Left forelimb (tissue), 1 donor: Measurements from ENCODE around the gene HAGHL.
"Not testable (repeated sequence)": the region's sequence is repeated elsewhere in the genome, so short reads cannot be mapped to it uniquely, and the experiment has no call there.

Experiments used
- DNase-seq: peaks from one replicate; pipeline ENCODE4 v3.0.0-alpha.2; 2018; ENCODE audit warnings: low spot score

Gene HAGHL

GRCh38 chr16:687499-687898 is 39.4 kb upstream of the HAGHL start:
- no peak for DNase-seq

- no peak for DNase-seq
These were observed 37.6 kb upstream of the HAGHL start for GRCh38 chr16:689175-689897.

GRCh38 chr16:691242-691641 is 35.7 kb upstream of the HAGHL start:
- not testable (repeated sequence) for DNase-seq

DNA sequence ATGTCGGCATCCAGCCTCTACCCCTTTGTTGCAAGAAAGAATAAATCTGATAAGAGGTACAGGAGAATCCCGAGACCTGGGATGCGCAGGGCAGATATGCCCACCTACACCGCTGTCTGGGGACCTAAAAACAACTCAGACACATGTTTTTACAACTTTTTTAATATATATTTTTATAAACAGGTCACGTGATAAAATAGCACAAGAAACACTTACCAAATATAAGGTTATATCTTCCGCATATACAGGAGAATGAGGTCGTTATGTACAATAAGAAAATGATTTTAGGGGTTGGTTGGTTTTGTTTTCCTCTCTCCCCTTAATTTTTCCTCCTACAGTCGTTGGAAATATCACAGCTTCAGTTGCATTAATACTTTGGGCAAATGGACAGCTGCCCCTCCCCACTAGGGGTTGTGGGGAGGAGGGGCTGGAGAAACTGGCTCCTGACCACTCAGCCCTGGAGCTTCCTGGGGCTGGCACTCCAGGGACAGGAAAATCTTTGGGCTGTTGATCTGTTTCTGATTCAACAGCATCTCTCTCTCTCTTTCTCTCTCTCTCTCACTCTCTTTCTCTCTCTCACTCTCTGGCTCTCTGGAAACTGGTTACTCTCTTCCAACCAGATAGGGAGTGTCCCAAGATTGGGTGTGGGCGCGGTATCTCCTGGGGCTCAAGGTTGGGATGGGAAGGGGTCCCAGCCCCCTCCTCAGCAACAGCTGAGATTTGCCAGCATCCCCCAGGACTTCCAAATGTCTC is 34.4 kb upstream of the HAGHL start:
- no peak for DNase-seq

GRCh38 chr16:693364-693763 is 33.5 kb upstream of the HAGHL start:
- no peak for DNase-seq

- DNase-seq = no peak
These were observed 33.1 kb upstream of the HAGHL start for GRCh38 chr16:693766-694165.

GRCh38 chr16:694187-694862 is 32.6 kb upstream of the HAGHL start:
- DNase-seq = no peak

DNA sequence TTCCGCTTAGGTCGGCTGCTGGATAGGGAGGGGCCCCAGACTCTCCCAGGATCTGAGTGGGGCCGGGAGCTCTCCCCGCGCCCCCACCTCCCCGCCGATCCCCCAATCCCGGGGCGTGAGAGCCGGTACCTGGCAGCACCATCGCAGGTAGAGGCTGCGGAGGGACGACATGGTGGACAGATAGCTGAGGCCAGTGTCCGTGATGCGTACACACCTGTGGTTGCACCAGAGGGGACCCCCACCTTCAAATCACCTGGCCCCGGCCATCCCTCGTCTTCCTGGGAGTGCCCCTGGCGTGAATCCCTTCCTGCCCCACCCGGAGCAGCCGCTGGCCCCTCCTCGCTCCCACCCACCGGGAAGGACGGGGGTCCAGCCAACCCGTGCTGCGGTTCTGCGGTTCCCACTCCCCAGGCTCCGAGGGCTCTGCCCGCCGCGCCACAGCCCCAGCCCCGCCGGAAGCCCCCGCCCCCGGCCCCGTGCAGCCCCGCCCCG is 32.0 kb upstream of the HAGHL start:
- no peak for DNase-seq

DNA sequence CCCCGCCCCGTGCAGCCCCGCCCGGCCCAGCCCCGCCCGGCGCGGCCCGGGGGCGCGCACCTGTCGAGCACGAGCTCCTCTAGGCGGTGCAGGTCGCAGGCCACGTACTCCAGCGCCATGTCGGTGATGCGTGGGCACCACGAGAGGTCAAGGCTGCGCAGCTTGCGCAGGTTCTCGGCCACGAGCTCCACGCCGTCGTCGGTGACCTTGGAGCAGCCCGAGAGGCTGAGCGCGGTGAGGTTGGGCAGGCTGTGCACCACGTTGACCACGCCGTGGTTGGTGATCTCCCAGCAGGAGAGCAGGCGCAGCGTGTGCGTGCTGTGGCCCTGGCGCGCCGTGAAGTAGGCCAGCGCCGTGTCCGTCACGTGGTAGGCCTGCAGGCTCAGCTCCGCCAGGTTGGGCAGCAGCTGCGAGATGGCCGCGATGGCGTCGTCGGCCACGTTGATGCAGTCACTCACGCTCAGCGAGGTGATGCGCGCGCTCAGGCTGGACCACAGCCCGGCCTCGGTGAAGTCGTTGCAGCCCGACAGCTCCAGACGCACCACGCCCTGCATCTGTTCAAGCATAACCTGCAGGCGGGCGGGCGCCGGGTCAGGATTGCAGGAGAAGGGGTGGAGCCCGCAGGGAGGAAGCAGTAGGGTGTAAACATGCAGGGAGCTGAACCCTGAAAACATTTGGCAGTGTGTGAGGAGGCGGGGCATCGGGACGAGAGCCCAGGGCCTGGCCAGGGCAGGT is 31.4 kb upstream of the HAGHL start:
- DNase-seq = no peak

DNA sequence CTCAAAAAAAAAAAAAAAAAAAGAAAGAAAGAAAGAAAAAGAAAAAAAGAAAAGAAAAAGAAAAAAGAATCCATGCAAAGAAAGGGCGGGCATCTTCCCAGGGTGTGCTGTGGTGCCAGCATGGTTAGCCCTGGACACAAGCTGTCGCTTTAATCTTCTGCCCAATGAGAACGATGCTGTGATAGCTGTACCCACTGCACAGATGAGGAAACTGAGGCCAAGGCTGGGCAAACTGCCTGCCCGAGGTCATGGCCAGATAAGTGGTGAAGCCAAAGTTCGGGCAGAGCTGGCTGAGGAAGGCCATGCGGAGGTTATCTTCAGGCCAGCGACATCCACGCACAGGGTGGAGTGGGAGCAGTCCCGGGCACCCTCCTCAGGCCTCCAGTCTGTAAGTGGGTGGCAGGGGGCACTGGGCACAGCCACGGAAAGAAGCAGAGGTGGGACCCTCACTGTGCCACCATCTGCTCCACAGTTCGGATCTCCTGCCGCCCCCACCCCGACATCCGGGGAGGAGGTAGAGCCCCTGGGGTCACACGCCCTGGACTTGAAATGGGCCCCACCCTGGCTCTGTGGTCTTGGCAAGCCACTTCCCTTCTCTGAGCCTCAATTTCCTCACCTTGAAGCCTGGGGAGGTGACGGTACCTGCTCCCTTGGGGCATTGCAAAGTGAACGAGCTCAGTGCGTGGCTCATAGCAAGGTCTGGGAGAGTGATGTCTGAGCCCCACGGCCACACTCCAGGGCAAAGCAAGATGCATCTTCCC is 27.8 kb upstream of the HAGHL start:
- DNase-seq = no peak

GRCh38 chr16:700684-701584 is 26.0 kb upstream of the HAGHL start:
- DNase-seq = no peak

DNA sequence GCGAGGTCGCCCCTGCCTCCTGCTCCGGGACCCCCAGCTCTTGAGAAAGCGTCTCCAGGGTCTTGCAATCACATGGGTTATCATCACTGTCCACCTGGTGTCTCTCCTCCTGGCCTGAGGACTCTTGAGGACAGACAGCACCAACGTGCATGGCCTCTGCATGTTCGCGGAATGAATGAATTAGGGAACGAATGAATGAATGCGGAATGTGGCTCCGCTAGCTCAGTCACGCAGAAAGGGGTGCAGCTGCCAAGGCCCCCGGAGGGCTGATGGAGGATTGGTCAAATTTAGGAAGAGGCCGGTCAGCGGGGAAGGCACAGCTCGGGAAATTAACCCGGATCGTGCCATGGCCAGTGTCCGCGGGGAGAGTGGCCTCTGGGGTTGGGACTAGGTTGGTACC is 24.6 kb upstream of the HAGHL start:
- no peak for DNase-seq

- no peak for DNase-seq
These were observed 23.5 kb upstream of the HAGHL start for GRCh38 chr16:703406-703805.

DNA sequence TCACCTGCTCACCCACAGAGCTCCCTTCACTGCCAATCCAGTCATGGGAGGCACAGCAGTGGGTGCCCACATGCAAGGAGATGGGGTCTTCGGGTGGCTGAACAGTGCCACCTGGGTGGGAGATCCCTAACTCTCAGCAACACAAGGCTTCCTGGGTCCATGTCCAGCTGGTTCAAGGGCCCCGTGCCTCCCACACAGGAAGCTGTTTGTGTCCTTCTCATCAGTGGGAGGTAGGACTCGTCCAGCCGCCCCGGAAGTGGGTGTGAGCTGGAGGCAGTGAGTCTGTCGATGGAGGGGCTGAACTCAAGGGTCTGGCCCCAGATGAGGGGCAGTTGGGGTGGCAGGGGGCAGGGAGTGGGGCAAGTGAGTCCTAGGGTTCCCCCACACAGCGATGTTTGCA is 22.9 kb upstream of the HAGHL start:
- no peak for DNase-seq

- DNase-seq = no peak
These were observed 22.1 kb upstream of the HAGHL start for GRCh38 chr16:704552-705380.

- DNase-seq = no peak
These were observed 21.3 kb upstream of the HAGHL start, which contains the start of gene FBXL16 for GRCh38 chr16:705431-706188. Gene FBXL16, minus strand, starts transcription at chr16:705801. Its CDS starts 8,396 bp downstream, at chr16:697405.

DNA sequence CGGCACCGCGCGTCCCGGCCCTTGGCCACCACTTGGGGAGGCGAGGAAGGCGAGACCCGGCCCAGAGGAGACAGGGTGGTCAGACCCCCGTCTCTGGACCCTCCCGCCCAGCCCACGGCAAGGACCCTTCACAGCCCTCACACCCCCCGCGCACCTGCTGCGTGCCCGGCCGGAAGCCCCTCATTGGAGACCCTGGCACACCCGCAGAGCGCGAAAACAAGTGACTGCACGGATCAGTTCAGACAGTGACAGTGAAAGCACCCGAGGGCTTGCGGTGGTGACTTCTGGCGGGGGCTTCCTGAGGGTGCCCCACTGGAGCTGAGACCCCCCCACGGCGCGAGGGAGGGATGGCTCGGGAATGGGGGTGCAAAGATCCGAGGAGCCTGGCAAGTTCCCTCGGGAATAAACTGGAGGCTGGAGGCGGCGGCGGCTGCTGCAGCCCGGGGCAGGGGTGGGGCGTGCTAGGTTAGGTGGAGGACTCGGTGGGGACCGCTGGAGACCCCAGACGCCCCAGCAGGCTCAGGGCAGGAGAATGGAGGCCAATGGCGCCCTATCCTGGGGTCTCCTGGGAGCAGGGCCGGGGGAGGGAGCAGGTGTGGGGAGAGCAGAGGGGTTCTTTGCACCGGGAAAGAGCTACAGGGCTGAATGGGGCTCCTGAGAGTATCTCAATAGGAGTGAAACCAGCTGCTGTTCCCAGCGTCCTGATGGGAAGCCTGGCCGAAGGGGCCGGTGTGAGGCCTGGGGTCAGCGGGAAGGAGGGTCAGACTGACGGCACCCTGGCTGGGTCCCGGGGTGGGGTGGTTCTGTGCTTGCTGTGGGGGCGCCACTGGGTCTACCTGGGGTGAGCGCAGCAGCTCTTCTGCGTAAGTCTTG is 20.5 kb upstream of the HAGHL start:
- DNase-seq = no peak
